ENCODE results near the gene FBXL15. TPM values are rescaled to one million over a fixed set of nuclear protein-coding genes. Genes with fewer than 3 reads are reported as not detected.
A peak's percentile ranks its signal among the peaks of the same experiment; 100 is the strongest.

The FBXL15 gene
- total and polyA plus RNA-seq, 2 of the 13 experiments (the other 11 are each of a cell fraction or from before 2014, with no cell fraction given): 4.3 to 8.3 TPM

DNA sequence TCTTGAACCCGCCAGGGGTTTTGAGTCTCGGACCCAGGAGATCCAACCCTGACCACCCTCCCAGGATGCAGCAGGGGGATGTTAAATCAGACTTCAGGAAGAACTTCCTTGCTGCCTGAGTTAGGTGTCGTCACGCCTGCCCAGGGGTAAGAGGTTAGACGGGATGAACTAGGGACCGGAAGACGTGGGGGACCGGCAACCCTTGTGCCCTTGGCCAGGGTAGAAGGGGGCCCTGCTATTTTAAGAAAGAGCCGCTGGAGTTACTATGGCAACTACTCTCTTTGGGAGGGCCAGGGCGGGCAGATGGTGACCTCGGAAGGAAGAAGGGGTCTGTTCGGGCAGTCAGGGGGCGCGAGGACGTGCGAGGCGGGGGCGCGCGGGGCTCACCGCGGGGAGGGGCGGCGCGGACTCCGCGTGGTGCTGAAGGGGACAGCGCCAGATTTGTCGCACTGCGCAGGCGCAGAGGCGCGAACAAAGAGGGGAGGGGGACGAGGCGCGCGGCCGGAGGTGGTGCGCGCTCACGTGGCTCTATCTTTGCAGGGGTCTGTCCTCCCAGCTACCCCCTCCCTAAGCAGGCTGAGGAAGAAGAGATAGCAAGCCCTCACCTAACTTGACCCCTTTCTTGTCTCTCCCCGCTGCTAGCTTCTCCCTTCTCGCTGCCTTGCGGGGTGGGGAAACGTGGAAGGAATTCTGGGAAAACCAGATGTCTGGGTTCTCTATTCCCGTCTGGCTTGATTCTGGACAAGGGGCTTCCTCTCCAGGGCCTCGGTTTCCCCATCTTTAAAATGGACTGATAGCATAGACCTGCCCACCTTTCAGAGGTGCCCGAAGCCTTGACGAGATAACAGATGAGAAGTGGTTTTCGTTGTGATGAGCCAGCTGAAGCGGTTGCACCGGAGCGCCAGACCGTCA lies 1.1 kb upstream of the FBXL15 start (continued):
- TF ChIP-seq ZNF484 (CRISPR knock-in tag; IDR thresholded peaks at IDR 0.05; ENCODE audit: borderline replicate concordance, low read depth) (no peak), ZNF570 (CRISPR knock-in tag; IDR thresholded peaks at IDR 0.05; ENCODE audit: borderline replicate concordance) (no peak), SRF (IDR thresholded peaks at IDR 0.05; ENCODE audit: low read depth, low read length) (no peak), SP5 (CRISPR knock-in tag; IDR thresholded peaks at IDR 0.05; ENCODE audit: borderline replicate concordance, low read depth) (no peak), SMARCC2 (IDR thresholded peaks at IDR 0.05) (no peak), GABPB1 (CRISPR knock-in tag; IDR thresholded peaks at IDR 0.05) (peak; percentile 66; the same call in 1 of the 2 replicates), HDAC6 (IDR thresholded peaks at IDR 0.05; ENCODE audit: low read depth, low read length) (no peak), BRCA1 (CRISPR knock-in tag; IDR thresholded peaks at IDR 0.05) (peak; percentile 68; the same call in 1 of the 2 replicates), ZMYM2 (CRISPR knock-in tag; IDR thresholded peaks at IDR 0.05) (no peak), ZNF605 (CRISPR knock-in tag; IDR thresholded peaks at IDR 0.05) (0 out of 2 replicates have a peak, but pooled peaks have one; percentile 17), ZNF577 (CRISPR knock-in tag; IDR thresholded peaks at IDR 0.05; ENCODE audit: borderline replicate concordance, low read depth) (no peak), MTA1 (CRISPR knock-in tag; IDR thresholded peaks at IDR 0.05; ENCODE audit: borderline replicate concordance) (no peak), SMAD1 (CRISPR knock-in tag; IDR thresholded peaks at IDR 0.05; ENCODE audit: borderline replicate concordance, low read depth) (no peak), MED1 (CRISPR knock-in tag; IDR thresholded peaks at IDR 0.05) (0 out of 2 replicates have a peak, but pooled peaks have one; percentile 13), RFX5 (IDR thresholded peaks at IDR 0.05; ENCODE audit: low read depth, low read length) (no peak)
- TF ChIP-seq, protein P1, sequence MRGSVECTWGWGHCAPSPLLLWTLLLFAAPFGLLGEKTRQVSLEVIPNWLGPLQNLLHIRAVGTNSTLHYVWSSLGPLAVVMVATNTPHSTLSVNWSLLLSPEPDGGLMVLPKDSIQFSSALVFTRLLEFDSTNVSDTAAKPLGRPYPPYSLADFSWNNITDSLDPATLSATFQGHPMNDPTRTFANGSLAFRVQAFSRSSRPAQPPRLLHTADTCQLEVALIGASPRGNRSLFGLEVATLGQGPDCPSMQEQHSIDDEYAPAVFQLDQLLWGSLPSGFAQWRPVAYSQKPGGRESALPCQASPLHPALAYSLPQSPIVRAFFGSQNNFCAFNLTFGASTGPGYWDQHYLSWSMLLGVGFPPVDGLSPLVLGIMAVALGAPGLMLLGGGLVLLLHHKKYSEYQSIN (CRISPR knock-in tag; IDR thresholded peaks at IDR 0.05; ENCODE audit: borderline replicate concordance): no peak
- TF ChIP-seq, protein P2, sequence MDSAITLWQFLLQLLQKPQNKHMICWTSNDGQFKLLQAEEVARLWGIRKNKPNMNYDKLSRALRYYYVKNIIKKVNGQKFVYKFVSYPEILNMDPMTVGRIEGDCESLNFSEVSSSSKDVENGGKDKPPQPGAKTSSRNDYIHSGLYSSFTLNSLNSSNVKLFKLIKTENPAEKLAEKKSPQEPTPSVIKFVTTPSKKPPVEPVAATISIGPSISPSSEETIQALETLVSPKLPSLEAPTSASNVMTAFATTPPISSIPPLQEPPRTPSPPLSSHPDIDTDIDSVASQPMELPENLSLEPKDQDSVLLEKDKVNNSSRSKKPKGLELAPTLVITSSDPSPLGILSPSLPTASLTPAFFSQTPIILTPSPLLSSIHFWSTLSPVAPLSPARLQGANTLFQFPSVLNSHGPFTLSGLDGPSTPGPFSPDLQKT (CRISPR knock-in tag; IDR thresholded peaks at IDR 0.05; ENCODE audit: borderline replicate concordance): 0 out of 2 replicates have a peak, but pooled peaks have one; percentile 37
- TF ChIP-seq, protein P3, sequence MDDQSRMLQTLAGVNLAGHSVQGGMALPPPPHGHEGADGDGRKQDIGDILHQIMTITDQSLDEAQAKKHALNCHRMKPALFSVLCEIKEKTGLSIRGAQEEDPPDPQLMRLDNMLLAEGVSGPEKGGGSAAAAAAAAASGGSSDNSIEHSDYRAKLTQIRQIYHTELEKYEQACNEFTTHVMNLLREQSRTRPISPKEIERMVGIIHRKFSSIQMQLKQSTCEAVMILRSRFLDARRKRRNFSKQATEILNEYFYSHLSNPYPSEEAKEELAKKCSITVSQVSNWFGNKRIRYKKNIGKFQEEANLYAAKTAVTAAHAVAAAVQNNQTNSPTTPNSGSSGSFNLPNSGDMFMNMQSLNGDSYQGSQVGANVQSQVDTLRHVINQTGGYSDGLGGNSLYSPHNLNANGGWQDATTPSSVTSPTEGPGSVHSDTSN (CRISPR knock-in tag; IDR thresholded peaks at IDR 0.05; ENCODE audit: borderline replicate concordance): 0 out of 2 replicates have a peak, but pooled peaks have one; percentile 68
- TF ChIP-seq, protein P4, sequence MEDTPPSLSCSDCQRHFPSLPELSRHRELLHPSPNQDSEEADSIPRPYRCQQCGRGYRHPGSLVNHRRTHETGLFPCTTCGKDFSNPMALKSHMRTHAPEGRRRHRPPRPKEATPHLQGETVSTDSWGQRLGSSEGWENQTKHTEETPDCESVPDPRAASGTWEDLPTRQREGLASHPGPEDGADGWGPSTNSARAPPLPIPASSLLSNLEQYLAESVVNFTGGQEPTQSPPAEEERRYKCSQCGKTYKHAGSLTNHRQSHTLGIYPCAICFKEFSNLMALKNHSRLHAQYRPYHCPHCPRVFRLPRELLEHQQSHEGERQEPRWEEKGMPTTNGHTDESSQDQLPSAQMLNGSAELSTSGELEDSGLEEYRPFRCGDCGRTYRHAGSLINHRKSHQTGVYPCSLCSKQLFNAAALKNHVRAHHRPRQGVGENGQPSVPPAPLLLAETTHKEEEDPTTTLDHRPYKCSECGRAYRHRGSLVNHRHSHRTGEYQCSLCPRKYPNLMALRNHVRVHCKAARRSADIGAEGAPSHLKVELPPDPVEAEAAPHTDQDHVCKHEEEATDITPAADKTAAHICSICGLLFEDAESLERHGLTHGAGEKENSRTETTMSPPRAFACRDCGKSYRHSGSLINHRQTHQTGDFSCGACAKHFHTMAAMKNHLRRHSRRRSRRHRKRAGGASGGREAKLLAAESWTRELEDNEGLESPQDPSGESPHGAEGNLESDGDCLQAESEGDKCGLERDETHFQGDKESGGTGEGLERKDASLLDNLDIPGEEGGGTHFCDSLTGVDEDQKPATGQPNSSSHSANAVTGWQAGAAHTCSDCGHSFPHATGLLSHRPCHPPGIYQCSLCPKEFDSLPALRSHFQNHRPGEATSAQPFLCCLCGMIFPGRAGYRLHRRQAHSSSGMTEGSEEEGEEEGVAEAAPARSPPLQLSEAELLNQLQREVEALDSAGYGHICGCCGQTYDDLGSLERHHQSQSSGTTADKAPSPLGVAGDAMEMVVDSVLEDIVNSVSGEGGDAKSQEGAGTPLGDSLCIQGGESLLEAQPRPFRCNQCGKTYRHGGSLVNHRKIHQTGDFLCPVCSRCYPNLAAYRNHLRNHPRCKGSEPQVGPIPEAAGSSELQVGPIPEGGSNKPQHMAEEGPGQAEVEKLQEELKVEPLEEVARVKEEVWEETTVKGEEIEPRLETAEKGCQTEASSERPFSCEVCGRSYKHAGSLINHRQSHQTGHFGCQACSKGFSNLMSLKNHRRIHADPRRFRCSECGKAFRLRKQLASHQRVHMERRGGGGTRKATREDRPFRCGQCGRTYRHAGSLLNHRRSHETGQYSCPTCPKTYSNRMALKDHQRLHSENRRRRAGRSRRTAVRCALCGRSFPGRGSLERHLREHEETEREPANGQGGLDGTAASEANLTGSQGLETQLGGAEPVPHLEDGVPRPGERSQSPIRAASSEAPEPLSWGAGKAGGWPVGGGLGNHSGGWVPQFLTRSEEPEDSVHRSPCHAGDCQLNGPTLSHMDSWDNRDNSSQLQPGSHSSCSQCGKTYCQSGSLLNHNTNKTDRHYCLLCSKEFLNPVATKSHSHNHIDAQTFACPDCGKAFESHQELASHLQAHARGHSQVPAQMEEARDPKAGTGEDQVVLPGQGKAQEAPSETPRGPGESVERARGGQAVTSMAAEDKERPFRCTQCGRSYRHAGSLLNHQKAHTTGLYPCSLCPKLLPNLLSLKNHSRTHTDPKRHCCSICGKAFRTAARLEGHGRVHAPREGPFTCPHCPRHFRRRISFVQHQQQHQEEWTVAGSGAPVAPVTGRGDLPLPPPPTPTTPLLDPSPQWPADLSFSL (CRISPR knock-in tag; IDR thresholded peaks at IDR 0.05): no peak

Data from HepG2 (cell line).